GM10266 (cell line): ENCODE results near the gene CES5A.

Experiments used
- DNase-seq: peaks from one replicate; pipeline ENCODE4 v3.0.0; 2012; ENCODE audit errors: extremely low spot score
- TF ChIP-seq, protein P1 (sequence below): IDR thresholded peaks from 2 replicates; pipeline ENCODE4 v1.5.1; 2012; ENCODE audit warnings: mild to moderate bottlenecking, low read depth; ENCODE audit not compliant: control insufficient read depth, insufficient read depth; ENCODE audit errors: missing control alignments

Gene CES5A

DNA sequence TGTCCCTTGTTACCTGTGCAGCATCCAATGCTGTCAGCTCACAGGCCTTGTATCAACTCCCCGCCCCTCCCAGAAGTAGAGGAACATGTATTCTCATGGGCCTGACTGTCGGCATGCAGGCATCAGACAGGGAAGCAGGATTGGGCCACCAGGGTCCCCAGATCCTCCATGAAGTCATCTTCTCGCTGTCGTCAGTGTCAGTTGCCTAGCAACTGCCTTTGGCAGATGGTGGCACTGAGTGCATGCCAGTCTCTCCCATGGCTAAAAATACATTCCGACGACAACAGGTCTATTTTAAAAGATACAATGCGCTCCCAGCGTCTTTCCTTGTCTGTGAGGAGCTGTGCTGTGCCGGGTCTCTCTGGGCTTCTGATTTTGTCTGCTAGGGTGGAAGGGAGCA lies 36.8 kb upstream of the CES5A start:
- DNase-seq = no peak
- TF ChIP-seq, protein P1, sequence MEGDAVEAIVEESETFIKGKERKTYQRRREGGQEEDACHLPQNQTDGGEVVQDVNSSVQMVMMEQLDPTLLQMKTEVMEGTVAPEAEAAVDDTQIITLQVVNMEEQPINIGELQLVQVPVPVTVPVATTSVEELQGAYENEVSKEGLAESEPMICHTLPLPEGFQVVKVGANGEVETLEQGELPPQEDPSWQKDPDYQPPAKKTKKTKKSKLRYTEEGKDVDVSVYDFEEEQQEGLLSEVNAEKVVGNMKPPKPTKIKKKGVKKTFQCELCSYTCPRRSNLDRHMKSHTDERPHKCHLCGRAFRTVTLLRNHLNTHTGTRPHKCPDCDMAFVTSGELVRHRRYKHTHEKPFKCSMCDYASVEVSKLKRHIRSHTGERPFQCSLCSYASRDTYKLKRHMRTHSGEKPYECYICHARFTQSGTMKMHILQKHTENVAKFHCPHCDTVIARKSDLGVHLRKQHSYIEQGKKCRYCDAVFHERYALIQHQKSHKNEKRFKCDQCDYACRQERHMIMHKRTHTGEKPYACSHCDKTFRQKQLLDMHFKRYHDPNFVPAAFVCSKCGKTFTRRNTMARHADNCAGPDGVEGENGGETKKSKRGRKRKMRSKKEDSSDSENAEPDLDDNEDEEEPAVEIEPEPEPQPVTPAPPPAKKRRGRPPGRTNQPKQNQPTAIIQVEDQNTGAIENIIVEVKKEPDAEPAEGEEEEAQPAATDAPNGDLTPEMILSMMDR = no peak

DNA sequence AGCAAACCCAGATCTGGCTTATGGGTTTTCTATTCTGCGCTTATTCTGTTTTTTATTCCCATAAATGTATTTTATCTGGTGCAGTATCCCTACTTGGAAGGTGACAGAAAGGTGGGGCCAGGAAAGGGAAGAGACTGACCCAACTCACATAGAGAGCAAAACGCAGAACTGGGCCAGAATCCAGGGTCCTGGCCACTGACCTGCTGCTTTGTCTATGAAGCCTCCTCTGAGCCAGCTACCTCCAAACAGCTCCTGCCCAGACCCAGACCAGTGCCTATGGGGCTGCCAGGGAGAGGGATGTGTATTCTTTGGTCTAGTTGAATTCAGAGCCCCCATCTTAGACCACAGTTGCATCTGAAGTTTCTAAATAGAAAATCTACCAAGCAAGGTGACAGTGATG lies 36.4 kb upstream of the CES5A start:
- DNase-seq = no peak
- TF ChIP-seq, protein P1 = no peak

GRCh38 chr16:55909876-55910275 lies 34.7 kb upstream of the CES5A start:
- DNase-seq = no peak
- TF ChIP-seq, protein P1 = no peak

- TF ChIP-seq, protein P1 = no peak
- DNase-seq = no peak
Observed at GRCh38 chr16:55908641-55909040, 33.5 kb upstream of the CES5A start.

DNA sequence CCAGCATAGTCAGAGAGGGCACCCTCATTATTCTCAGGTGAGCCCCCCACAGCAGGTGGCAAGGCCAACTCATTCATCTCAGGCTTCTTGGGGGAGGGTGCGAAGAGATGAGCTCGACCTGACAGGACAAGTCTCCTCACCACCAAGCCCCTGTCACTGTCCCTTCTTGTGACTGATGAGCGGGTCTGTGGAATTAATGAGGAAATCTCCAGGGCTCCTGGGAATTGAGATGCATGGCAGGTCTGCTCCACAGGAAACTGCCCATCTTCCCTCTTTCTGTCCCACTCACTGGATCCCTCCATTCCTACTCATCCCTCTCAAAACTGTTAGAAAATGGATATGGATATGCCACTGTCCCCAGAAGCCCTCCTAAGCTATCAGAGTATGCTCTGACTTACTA lies 32.5 kb upstream of the CES5A start:
- no peak for DNase-seq
- TF ChIP-seq, protein P1 = no peak

GRCh38 chr16:55906123-55906522 lies 30.9 kb upstream of the CES5A start:
- TF ChIP-seq, protein P1 = no peak
- no peak for DNase-seq

DNA sequence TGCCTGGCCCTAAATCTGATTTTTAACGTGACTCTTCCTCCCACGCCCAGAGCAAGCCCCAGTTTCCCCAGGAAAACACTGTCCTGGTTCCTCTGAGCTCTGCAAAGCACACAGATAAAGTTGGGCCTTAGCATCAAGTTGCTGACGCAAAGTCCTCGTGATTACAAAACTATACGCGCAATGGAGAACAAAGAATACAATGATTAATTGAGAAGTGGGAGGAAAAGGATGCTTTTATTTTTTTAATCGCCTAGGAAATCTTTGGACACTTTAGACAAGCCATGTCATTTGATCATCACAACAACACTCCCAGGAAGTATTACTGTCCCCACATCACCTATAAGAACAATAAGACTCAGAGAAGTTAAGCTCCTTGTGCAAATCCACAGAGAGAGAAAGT lies 30.5 kb upstream of the CES5A start:
- TF ChIP-seq, protein P1 = no peak
- DNase-seq = no peak
